ACHN (cell line): ENCODE data around the gene TAS2R60.

Source experiments
- DNase-seq: peaks from one replicate; pipeline ENCODE4 v3.0.0-alpha.2; 2015
- in situ Hi-C: cut with HindIII; loops from 2 replicates; pipeline ENCODE4 v1.10.0; 2017; ENCODE audit warnings: low sequenced_read_pairs, low pct_ligation_motif_present, low pct_unique_long_range_greater_than_20kb

The TAS2R60 gene

GRCh38 chr7:143433759-143434158, 9.5 kb upstream of the TAS2R60 start:
- in situ Hi-C loops, result no loop called here
- no peak for DNase-seq

- peak; percentile 85 for DNase-seq
Measured at GRCh38 chr7:143434660-143435059, 8.6 kb upstream of the TAS2R60 start.

GRCh38 chr7:143435266-143435665, 8.0 kb upstream of the TAS2R60 start:
- peak; percentile 11 for DNase-seq
- in situ Hi-C loops, result no loop called here

More at GRCh38 chr7:143434660-143435059, 8.6 kb upstream of the TAS2R60 start:
- in situ Hi-C loops, result no loop called here

GRCh38 chr7:143436325-143436946, 6.8 kb upstream of the TAS2R60 start:
- no peak for DNase-seq
- in situ Hi-C loops, result no loop called here

GRCh38 chr7:143437578-143437977, 5.7 kb upstream of the TAS2R60 start:
- in situ Hi-C loops, result no loop called here
- no peak for DNase-seq

- in situ Hi-C loops, result no loop called here
- DNase-seq, result no peak
Measured at GRCh38 chr7:143439866-143440265, 3.4 kb upstream of the TAS2R60 start.

- in situ Hi-C loops, result no loop called here
- DNase-seq, result no peak
Measured at GRCh38 chr7:143444063-143444782, 970 bp downstream of the TAS2R60 start.

- in situ Hi-C loops, result no loop called here
- DNase-seq, result no peak
Measured at GRCh38 chr7:143444785-143445184, 1.5 kb downstream of the TAS2R60 start.

- DNase-seq, result no peak
- in situ Hi-C loops, result no loop called here
Measured at GRCh38 chr7:143447466-143447865, 4.2 kb downstream of the TAS2R60 start.

- in situ Hi-C loops, result no loop called here
- DNase-seq, result no peak
Measured at GRCh38 chr7:143448429-143448828, 5.2 kb downstream of the TAS2R60 start.

GRCh38 chr7:143449793-143450192, 6.5 kb downstream of the TAS2R60 start:
- no peak for DNase-seq
- in situ Hi-C loops, result no loop called here

GRCh38 chr7:143451122-143451521, 7.9 kb downstream of the TAS2R60 start:
- in situ Hi-C loops, result no loop called here

GRCh38 chr7:143451746-143452145, 8.5 kb downstream of the TAS2R60 start:
- in situ Hi-C loops, result no loop called here
- DNase-seq, result no peak

More at GRCh38 chr7:143451122-143451521, 7.9 kb downstream of the TAS2R60 start:
- no peak for DNase-seq

GRCh38 chr7:143452495-143452894, 9.2 kb downstream of the TAS2R60 start:
- in situ Hi-C loops, result no loop called here
- DNase-seq, result no peak

- in situ Hi-C loops, result no loop called here
Measured at GRCh38 chr7:143454091-143454680, 10.9 kb downstream of the TAS2R60 start.

GRCh38 chr7:143455491-143455890, 12.2 kb downstream of the TAS2R60 start:
- in situ Hi-C loops, result no loop called here
- no peak for DNase-seq

More at GRCh38 chr7:143454091-143454680, 10.9 kb downstream of the TAS2R60 start:
- DNase-seq, result no peak

GRCh38 chr7:143455942-143456341, 12.7 kb downstream of the TAS2R60 start:
- in situ Hi-C loops, result no loop called here
- DNase-seq, result no peak

GRCh38 chr7:143456992-143457793, 13.9 kb downstream of the TAS2R60 start:
- DNase-seq, result no peak
- in situ Hi-C loops, result no loop called here

GRCh38 chr7:143458263-143458662, 15.0 kb downstream of the TAS2R60 start:
- in situ Hi-C loops, result no loop called here
- no peak for DNase-seq
